A549 (cell line): ENCODE results near the gene PTPRN2. TPM values are rescaled to one million over a fixed set of nuclear protein-coding genes. Genes with fewer than 3 reads are reported as not detected.

Experiments used
- ATAC-seq, 2 experiments: fragments of 200-7000 bp in 1 of 2; fragments of >200 bp in 1 of 2; cut with Nextera tagmentation in 1 of 2; cut with Tn5 transposase in 1 of 2; 3 replicates each; pipeline versions ENCODE4 v1.8.0 to v1.9.1; 2018 to 2020; ENCODE audit warnings: mild to moderate bottlenecking in 1 of 2, moderate library complexity in 1 of 2
- CTCF ChIA-PET: fragments of 300-600 bp; sonication (Branson Sonifier 250); formaldehyde crosslinking; extraction: SDS; loops from one replicate; lab custom pipeline; 2021; ENCODE audit warnings: antibody characterized with exemption, inconsistent platforms; lab: Yijun Ruan, JAX
- POLR2A ChIA-PET: fragments of 350-600 bp; formaldehyde crosslinking; extraction: SDS; loops from one replicate; lab custom pipeline; 2021; ENCODE audit warnings: antibody characterized with exemption, inconsistent platforms; lab: Yijun Ruan, JAX
- DNase-seq, 2 experiments: peaks; one replicate each; pipeline versions ENCODE4 v3.0.0 to v3.0.0-alpha.2; 2011 to 2016; ENCODE audit warnings: low read depth in 1 of 2, low spot score in 1 of 2
- FAIRE-seq: peaks from 2 replicates; lab custom pipeline; 2011; peaks lifted over from hg19 to GRCh38; lab: Jason Lieb, UNC
- H3K27ac ChIP-seq, 2 experiments: fragments of >200 bp; sonication (Bioruptor Twin); formaldehyde crosslinking; 3 replicates each; pipeline ENCODE4 v1.5.1; 2016 to 2017
- H3K4me1 ChIP-seq: fragments of >200 bp; sonication (Bioruptor Twin); formaldehyde crosslinking; 3 replicates; pipeline ENCODE4 v1.6.1; 2016
- H3K4me2 ChIP-seq: fragments of >200 bp; sonication (Bioruptor Twin); formaldehyde crosslinking; 3 replicates; pipeline ENCODE4 v1.6.1; 2016
- H3K4me3 ChIP-seq: fragments of >200 bp; sonication (Bioruptor Twin); formaldehyde crosslinking; 3 replicates; pipeline ENCODE4 v1.5.1; 2016
- H3K9me3 ChIP-seq: fragments of >200 bp; sonication (Bioruptor Twin); formaldehyde crosslinking; 3 replicates; pipeline ENCODE4 v1.6.1; 2016
- BCL3 ChIP-seq: fragments of >200 bp; sonication (Bioruptor Twin); formaldehyde crosslinking; IDR thresholded peaks from 3 replicates; pipeline ENCODE4 v1.6.1; 2016
- CEBPB ChIP-seq, 2 experiments: fragments of >200 bp in 1 of 2; sonication (Bioruptor Twin) in 1 of 2; formaldehyde crosslinking in 1 of 2; IDR thresholded peaks; 2 replicates each; pipeline ENCODE4 v1.6.1; 2012 to 2016
- EHMT2 ChIP-seq: fragments of 200-600 bp; sonication (generic); IDR thresholded peaks from 2 replicates; pipeline ENCODE4 v1.6.1; 2016; ENCODE audit warnings: antibody characterized with exemption, low read depth, mild to moderate bottlenecking, moderate library complexity
- ESRRA ChIP-seq: fragments of 150-350 bp; IDR thresholded peaks from 2 replicates; pipeline ENCODE4 v1.6.1; 2014; ENCODE audit warnings: mild to moderate bottlenecking, low read length, borderline replicate concordance
- FOSL2 ChIP-seq, 2 experiments: fragments of 450-650 bp in 1 of 2; fragments of >200 bp in 1 of 2; sonication (Bioruptor Twin) in 1 of 2; formaldehyde crosslinking; IDR thresholded peaks; 2 replicates each; pipeline versions ENCODE4 v1.5.0 to v1.6.1; 2016 to 2020; ENCODE audit warnings: mild to moderate bottlenecking in 1 of 2, moderate library complexity in 1 of 2
- FOXS1 ChIP-seq: fragments of 250-450 bp; sonication (Bioruptor Pico); IDR thresholded peaks from 2 replicates; pipeline ENCODE4 v1.5.0; 2020; ENCODE audit warnings: mild to moderate bottlenecking, moderate library complexity
- GATA3 ChIP-seq: IDR thresholded peaks from 2 replicates; pipeline ENCODE4 v1.6.1; 2012; ENCODE audit warnings: borderline replicate concordance
- JUNB ChIP-seq: fragments of >200 bp; sonication (Bioruptor Twin); formaldehyde crosslinking; IDR thresholded peaks from 2 replicates; pipeline ENCODE4 v1.6.1; 2016
- KDM1A ChIP-seq: fragments of 200-600 bp; sonication (generic); IDR thresholded peaks from 2 replicates; pipeline ENCODE4 v1.6.1; 2016; ENCODE audit warnings: low read depth, mild to moderate bottlenecking
- MYC ChIP-seq: IDR thresholded peaks from 2 replicates; pipeline ENCODE4 v1.6.1; 2012; ENCODE audit warnings: mild to moderate bottlenecking, inconsistent platforms, low read length, improper control_type of control experiment, borderline replicate concordance
- NFE2L2 ChIP-seq: fragments of 150-350 bp; conservative IDR thresholded peaks from 2 replicates; pipeline ENCODE4 v1.6.1; 2014; ENCODE audit warnings: low read length
- NPAS2 ChIP-seq: fragments of 250-450 bp; sonication (Bioruptor Pico); IDR thresholded peaks from 2 replicates; pipeline ENCODE4 v1.8.0; 2022; ENCODE audit warnings: mild to moderate bottlenecking, moderate library complexity, borderline replicate concordance
- NR3C1 ChIP-seq: fragments of >200 bp; sonication (Bioruptor Twin); formaldehyde crosslinking; IDR thresholded peaks from 3 replicates; pipeline ENCODE4 v1.6.1; 2017
- POLR2AphosphoS2 ChIP-seq: conservative IDR thresholded peaks from 2 replicates; pipeline ENCODE4 v1.6.1; 2012; ENCODE audit warnings: low read length, improper control_type of control experiment, inconsistent platforms
- RAD21 ChIP-seq, 2 experiments: fragments of >200 bp in 1 of 2; sonication (Bioruptor Twin) in 1 of 2; formaldehyde crosslinking in 1 of 2; IDR thresholded peaks in 1 of 2; conservative IDR thresholded peaks in 1 of 2; 2 replicates in 1 of 2; 3 replicates in 1 of 2; pipeline ENCODE4 v1.6.1; 2012 to 2018; ENCODE audit warnings: inconsistent platforms in 1 of 2
- REST ChIP-seq: fragments of 200-600 bp; sonication (generic); IDR thresholded peaks from 2 replicates; pipeline ENCODE4 v1.6.1; 2016; ENCODE audit warnings: antibody characterized with exemption, mild to moderate bottlenecking, moderate library complexity
- RNF2 ChIP-seq: fragments of 200-600 bp; sonication (generic); IDR thresholded peaks from 2 replicates; pipeline ENCODE4 v1.6.1; 2016; ENCODE audit warnings: low read depth, mild to moderate bottlenecking, antibody characterized with exemption, moderate library complexity, borderline replicate concordance
- SMC3 ChIP-seq: fragments of >200 bp; sonication (Bioruptor Twin); formaldehyde crosslinking; IDR thresholded peaks from 3 replicates; pipeline ENCODE4 v1.6.1; 2018; ENCODE audit warnings: inconsistent platforms
- ZC3H11A ChIP-seq: fragments of 450-650 bp; IDR thresholded peaks from 2 replicates; pipeline ENCODE4 v1.6.1; 2014; ENCODE audit warnings: antibody characterized with exemption, mild to moderate bottlenecking
- ZNF302 ChIP-seq: fragments of 250-450 bp; sonication (Bioruptor Pico); IDR thresholded peaks from 2 replicates; pipeline ENCODE4 v1.9.0; 2021; ENCODE audit warnings: inconsistent platforms, mild to moderate bottlenecking, moderate library complexity
- WGBS: methylation state at CpG from one replicate; pipeline ENCODE4 v1.1.6; 2017; ENCODE audit errors: missing lambda C conversion rate; 5-methylcytosine and 5-hydroxymethylcytosine counted together
- polyA plus RNA-seq, 4 experiments: library from polyadenylated mRNA; depleted of rRNA in 3 of 4; stranded (reverse); fragments of >200 nt; fragmentation: RNase III in 1 of 4; extraction: RNeasy Plus Mini Kit Qiagen cat#74134 plus additional on column Dnase treatment in 1 of 4; gene quantifications; 2 replicates in 3 of 4; 3 replicates in 1 of 4; pipeline ENCODE4 v1.2.3, GENCODE V29; 2011 to 2017
- TF ChIP-seq, protein P1 (sequence below): fragments of >200 bp; sonication (Bioruptor Twin); formaldehyde crosslinking; IDR thresholded peaks from 3 replicates; pipeline ENCODE4 v1.5.1; 2016
- TF ChIP-seq, protein P2 (sequence below): IDR thresholded peaks from 2 replicates; pipeline ENCODE4 v1.6.1; 2012
- TF ChIP-seq, protein P3 (sequence below): fragments of 450-650 bp; IDR thresholded peaks from 2 replicates; pipeline ENCODE4 v1.6.1; 2014; ENCODE audit warnings: antibody characterized with exemption

The PTPRN2 gene
- polyA plus RNA-seq, 2 of the 4 experiments (the other 2 are of a cell fraction): 0.41 to 1.2 TPM

DNA sequence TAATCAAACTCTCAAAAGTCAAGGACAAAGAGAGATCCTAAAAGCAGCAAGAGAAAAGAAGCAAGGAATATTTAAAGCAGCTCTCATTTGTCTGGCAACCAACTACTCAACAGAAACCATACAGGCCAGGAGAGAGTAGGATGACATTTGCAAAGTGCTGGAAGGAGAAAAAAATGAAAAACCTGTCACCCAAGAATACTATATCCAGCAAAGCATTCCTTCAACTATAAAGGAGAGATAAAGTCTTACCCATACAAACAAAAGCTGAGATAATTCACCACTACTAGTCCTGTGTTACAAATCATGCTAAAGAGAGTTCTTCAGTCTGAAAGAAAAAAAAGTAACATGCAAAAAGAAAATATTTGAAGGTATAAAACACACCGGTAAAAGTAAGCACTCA is 357.7 kb downstream of the PTPRN2 start:
- ChIA-PET CTCF (no interaction called here), POLR2A (no interaction called here)
- 70% methylated on average over 1 of the region's 1 CpG for whole genome bisulfite sequencing
- FAIRE-seq: no peak
- ATAC-seq: no peak
- no peak for DNase-seq
- no peak overlapping the region for H3K4me3 ChIP-seq
- TF ChIP-seq ESRRA: no peak
- TF ChIP-seq, protein P1, sequence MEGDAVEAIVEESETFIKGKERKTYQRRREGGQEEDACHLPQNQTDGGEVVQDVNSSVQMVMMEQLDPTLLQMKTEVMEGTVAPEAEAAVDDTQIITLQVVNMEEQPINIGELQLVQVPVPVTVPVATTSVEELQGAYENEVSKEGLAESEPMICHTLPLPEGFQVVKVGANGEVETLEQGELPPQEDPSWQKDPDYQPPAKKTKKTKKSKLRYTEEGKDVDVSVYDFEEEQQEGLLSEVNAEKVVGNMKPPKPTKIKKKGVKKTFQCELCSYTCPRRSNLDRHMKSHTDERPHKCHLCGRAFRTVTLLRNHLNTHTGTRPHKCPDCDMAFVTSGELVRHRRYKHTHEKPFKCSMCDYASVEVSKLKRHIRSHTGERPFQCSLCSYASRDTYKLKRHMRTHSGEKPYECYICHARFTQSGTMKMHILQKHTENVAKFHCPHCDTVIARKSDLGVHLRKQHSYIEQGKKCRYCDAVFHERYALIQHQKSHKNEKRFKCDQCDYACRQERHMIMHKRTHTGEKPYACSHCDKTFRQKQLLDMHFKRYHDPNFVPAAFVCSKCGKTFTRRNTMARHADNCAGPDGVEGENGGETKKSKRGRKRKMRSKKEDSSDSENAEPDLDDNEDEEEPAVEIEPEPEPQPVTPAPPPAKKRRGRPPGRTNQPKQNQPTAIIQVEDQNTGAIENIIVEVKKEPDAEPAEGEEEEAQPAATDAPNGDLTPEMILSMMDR: no peak
- H3K9me3 ChIP-seq: peaks cover 17% of the 10 kb centered on the region
- H3K27ac ChIP-seq: no peak overlapping the region
- H3K4me1 ChIP-seq: no peaks in the 10 kb centered on the region
- H3K4me2 ChIP-seq: no peak overlapping the region

DNA sequence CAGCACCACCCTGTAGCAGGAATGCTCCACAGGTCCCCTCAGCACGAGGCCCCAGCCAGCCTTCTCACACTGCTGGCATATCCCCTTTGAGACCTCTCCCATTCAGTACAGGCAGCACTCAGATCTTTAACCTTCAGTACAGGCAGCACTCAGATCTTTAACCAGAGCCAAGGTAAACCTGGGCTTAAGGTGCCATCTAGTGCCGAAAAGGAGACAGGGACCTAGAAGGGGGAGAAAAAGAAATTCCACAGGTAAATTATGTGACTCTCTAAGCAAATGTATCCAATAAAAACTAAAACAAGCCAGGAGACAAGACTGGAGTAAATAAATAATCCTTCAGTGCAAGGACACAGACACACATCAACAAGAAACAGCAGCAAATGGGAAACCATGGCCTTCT is 358.6 kb downstream of the PTPRN2 start:
- FAIRE-seq (no peak), ATAC-seq (no peak), DNase-seq (no peak)
- Histone ChIP-seq H3K4me3 (no peak overlapping the region), H3K9me3 (peaks cover 17% of the 10 kb centered on the region), H3K4me1 (no peaks in the 10 kb centered on the region), H3K4me2 (no peak overlapping the region), H3K27ac (no peak overlapping the region)
- POLR2A ChIA-PET: no interaction called here
- peak in 1 of 2 experiments; percentile 28; a peak in 1 of 5 replicates for TF ChIP-seq RAD21 (conservative IDR thresholded peaks at IDR 0.05 in 1 of 2, IDR thresholded peaks at IDR 0.05 in 1 of 2)
- TF ChIP-seq, protein P2, sequence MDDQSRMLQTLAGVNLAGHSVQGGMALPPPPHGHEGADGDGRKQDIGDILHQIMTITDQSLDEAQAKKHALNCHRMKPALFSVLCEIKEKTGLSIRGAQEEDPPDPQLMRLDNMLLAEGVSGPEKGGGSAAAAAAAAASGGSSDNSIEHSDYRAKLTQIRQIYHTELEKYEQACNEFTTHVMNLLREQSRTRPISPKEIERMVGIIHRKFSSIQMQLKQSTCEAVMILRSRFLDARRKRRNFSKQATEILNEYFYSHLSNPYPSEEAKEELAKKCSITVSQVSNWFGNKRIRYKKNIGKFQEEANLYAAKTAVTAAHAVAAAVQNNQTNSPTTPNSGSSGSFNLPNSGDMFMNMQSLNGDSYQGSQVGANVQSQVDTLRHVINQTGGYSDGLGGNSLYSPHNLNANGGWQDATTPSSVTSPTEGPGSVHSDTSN: no peak
- TF ChIP-seq, all 56 proteins: peak for 1
- 2% methylated on average over 2 of the region's 2 CpGs for WGBS
- CTCF ChIA-PET: no interaction called here

DNA sequence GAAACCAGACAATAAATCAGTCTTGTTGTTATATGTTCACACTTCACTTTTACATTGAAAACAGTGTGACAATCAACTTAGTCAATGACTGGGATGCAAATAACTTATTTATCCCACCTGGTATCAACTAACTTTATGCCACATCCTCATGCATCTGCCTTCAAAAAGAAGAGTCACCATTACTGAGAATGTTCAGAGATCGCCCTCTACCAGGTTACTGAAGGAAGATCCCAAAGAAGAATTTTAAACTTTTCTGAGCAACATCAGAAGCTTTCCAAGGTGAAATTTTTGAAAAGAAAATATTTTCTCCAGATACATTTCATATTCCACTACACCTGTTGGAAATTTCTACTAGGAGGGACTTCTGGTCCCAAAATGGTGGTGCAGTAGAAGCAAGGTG is 359.5 kb downstream of the PTPRN2 start:
- DNase-seq: no peak
- CTCF ChIA-PET: no interaction called here

More for the DNA sequence above, 359.5 kb downstream of the PTPRN2 start:
- FAIRE-seq: no peak
- Histone ChIP-seq H3K4me1 (no peaks in the 10 kb centered on the region), H3K9me3 (peaks cover 17% of the 10 kb centered on the region), H3K4me2 (no peak overlapping the region), H3K27ac (no peak overlapping the region), H3K4me3 (no peak overlapping the region)
- TF ChIP-seq BCL3 (no peak), SMC3 (no peak), ZNF302 (no peak), ESRRA (no peak), JUNB (no peak), REST (no peak), FOSL2 (IDR thresholded peaks at IDR 0.05) (no peak), FOSL2 (CRISPR knock-in tag; IDR thresholded peaks at IDR 0.05) (no peak), NR3C1 (no peak), EHMT2 (no peak), FOXS1 (CRISPR knock-in tag) (no peak), GATA3 (no peak), NPAS2 (no peak), RNF2 (no peak), KDM1A (no peak), MYC (no peak), POLR2AphosphoS2 (no peak), ZC3H11A (no peak), CEBPB (IDR thresholded peaks at IDR 0.05) (no peak), NFE2L2 (no peak)
- TF ChIP-seq, protein P3, sequence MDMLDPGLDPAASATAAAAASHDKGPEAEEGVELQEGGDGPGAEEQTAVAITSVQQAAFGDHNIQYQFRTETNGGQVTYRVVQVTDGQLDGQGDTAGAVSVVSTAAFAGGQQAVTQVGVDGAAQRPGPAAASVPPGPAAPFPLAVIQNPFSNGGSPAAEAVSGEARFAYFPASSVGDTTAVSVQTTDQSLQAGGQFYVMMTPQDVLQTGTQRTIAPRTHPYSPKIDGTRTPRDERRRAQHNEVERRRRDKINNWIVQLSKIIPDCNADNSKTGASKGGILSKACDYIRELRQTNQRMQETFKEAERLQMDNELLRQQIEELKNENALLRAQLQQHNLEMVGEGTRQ: no peak
- POLR2A ChIA-PET: no interaction called here
- WGBS: 14% methylated on average over 1 of the region's 1 CpG
- no peak for ATAC-seq
